Gastrocnemius medialis (tissue), 4 donors: ENCODE measurements around the gene SGIP1. TPM values are rescaled to one million over a fixed set of nuclear protein-coding genes. Genes with fewer than 3 reads are reported as not detected.
"Not testable (repeated sequence)": the region's sequence is repeated elsewhere in the genome, so short reads cannot be mapped to it uniquely, and the experiment has no call there.

Source experiments
- ATAC-seq, 2 donors: fragments of 150-250 bp; one replicate each; pipeline ENCODE4 v1.9.1; 2016
- DNase-seq, 2 donors: peaks; one replicate each; pipeline ENCODE4 v3.0.0-alpha.2; 2019
- H3K27ac ChIP-seq, 4 donors: fragments of 200-600 bp; sonication (generic); 1 replicate in 1 of 4; 2 replicates in 3 of 4; pipeline ENCODE4 v1.5.1; 2016 to 2018; ENCODE audit warnings: mild to moderate bottlenecking in 2 of 4, moderate library complexity in 1 of 4
- H3K27me3 ChIP-seq, 3 donors: fragments of 200-600 bp; sonication (generic) in 2 of 3; 1 replicate in 1 of 3; 2 replicates in 2 of 3; pipeline versions ENCODE4 v1.5.1 to v1.6.0; 2016 to 2019; ENCODE audit warnings: mild to moderate bottlenecking in 1 of 3, moderate library complexity in 1 of 3
- H3K36me3 ChIP-seq, 2 donors: fragments of 200-600 bp; sonication (generic) in 1 of 2; one replicate each; pipeline ENCODE4 v1.5.1; 2017 to 2018
- H3K4me1 ChIP-seq, 2 donors: fragments of 200-600 bp; sonication (generic) in 1 of 2; one replicate each; pipeline ENCODE4 v1.5.1; 2016 to 2017; ENCODE audit warnings: mild to moderate bottlenecking in 2 of 2
- H3K4me3 ChIP-seq, 4 donors: fragments of 200-600 bp; sonication (generic) in 3 of 4; 1 replicate in 1 of 4; 2 replicates in 3 of 4; pipeline ENCODE4 v1.5.1; 2016 to 2019; ENCODE audit warnings: mild to moderate bottlenecking in 2 of 4
- H3K9me3 ChIP-seq, 3 donors: fragments of 200-600 bp; sonication (generic) in 2 of 3; 1 replicate in 1 of 3; 2 replicates in 2 of 3; pipeline ENCODE4 v1.5.1; 2016 to 2019
- CTCF ChIP-seq, 5 experiments: fragments of 450-650 bp in 3 of 5; fragments of 200-600 bp in 2 of 5; sonication (generic) in 2 of 5; IDR thresholded peaks in 4 of 5; conservative IDR thresholded peaks in 1 of 5; 1 replicate in 4 of 5; 2 replicates in 1 of 5; pipeline ENCODE4 v1.5.1; 2016 to 2019; ENCODE audit warnings: antibody characterized with exemption in 5 of 5, mild to moderate bottlenecking in 3 of 5, moderate library complexity in 3 of 5
- POLR2A ChIP-seq, 2 donors: fragments of 450-650 bp; IDR thresholded peaks; one replicate each; pipeline ENCODE4 v1.6.1; 2017; ENCODE audit warnings: antibody characterized with exemption in 2 of 2, mild to moderate bottlenecking in 2 of 2, moderate library complexity in 2 of 2
- in situ Hi-C, 4 donors: fragments of 200-750 bp; cut with MboI; loops; one replicate each; pipeline versions ENCODE4 v1.15.0 to v1.8.0; 2017; ENCODE audit warnings: low sequenced_read_pairs in 4 of 4
- intact Hi-C: fragments of 100-400 bp; cut with DNase I; formaldehyde crosslinking; loops from one replicate; pipeline ENCODE4 v1.15.1; 2023; ENCODE audit warnings: low total_unique reads
- microRNA-seq, 2 donors: library from miRNA; unstranded; fragments of <30 nt; microRNA quantifications; one replicate each; pipeline ENCODE4, GENCODE V29; 2016; ENCODE audit warnings: borderline replicate concordance in 2 of 2
- total RNA-seq, 4 donors: library from RNA; depleted of rRNA; stranded (reverse); fragments of >200 nt; gene quantifications; one replicate each; pipeline versions ENCODE4 v1.1.0 to v1.2.3, GENCODE V29; 2016

The SGIP1 gene
- total RNA-seq, 4 donors from 2014 or later = 2.5 to 7.1 (median 2.9) TPM

GRCh38 chr1:66787641-66788040 lies 253.7 kb downstream of the SGIP1 start:
- Histone ChIP-seq H3K4me1 (no peaks in the 10 kb centered on the region), H3K36me3 (no peaks in the 10 kb centered on the region), H3K9me3 (no peaks in the 10 kb centered on the region), H3K4me3 (no peak overlapping the region), H3K27me3 (no peaks in the 10 kb centered on the region), H3K27ac (no peak overlapping the region)
- TF ChIP-seq POLR2A (IDR thresholded peaks at IDR 0.05) (no peak), CTCF (IDR thresholded peaks at IDR 0.05 in 4 of 5, conservative IDR thresholded peaks at IDR 0.05 in 1 of 5) (no peak)
- intact Hi-C loops (no loop called here), in situ Hi-C loops (no loop called here)
- DNase-seq (no peak), ATAC-seq (no peak)

GRCh38 chr1:66788231-66788939 lies 254.4 kb downstream of the SGIP1 start:
- H3K27ac ChIP-seq = no peak overlapping the region
- H3K27me3 ChIP-seq = no peaks in the 10 kb centered on the region
- ATAC-seq (no peak), DNase-seq (no peak)
- H3K4me1 ChIP-seq = no peaks in the 10 kb centered on the region
- no peaks in the 10 kb centered on the region for H3K36me3 ChIP-seq
- intact Hi-C loops = no loop called here
- TF ChIP-seq POLR2A (IDR thresholded peaks at IDR 0.05) (no peak), CTCF (IDR thresholded peaks at IDR 0.05 in 4 of 5, conservative IDR thresholded peaks at IDR 0.05 in 1 of 5) (no peak)
- H3K4me3 ChIP-seq = no peak overlapping the region
- in situ Hi-C loops = no loop called here
- no peaks in the 10 kb centered on the region for H3K9me3 ChIP-seq

- in situ Hi-C loops = no loop called here
- intact Hi-C loops = no loop called here
- Histone ChIP-seq H3K4me1 (no peaks in the 10 kb centered on the region), H3K4me3 (no peak overlapping the region), H3K36me3 (no peaks in the 10 kb centered on the region), H3K9me3 (no peaks in the 10 kb centered on the region), H3K27ac (no peak overlapping the region), H3K27me3 (no peaks in the 10 kb centered on the region)
- TF ChIP-seq POLR2A (IDR thresholded peaks at IDR 0.05) = no peak
- TF ChIP-seq CTCF (IDR thresholded peaks at IDR 0.05 in 4 of 5, conservative IDR thresholded peaks at IDR 0.05 in 1 of 5) = no peak
- no peak for DNase-seq
- ATAC-seq = no peak
Measured at GRCh38 chr1:66791621-66792610, 258.0 kb downstream of the SGIP1 start.

GRCh38 chr1:66795839-66796238 lies 261.9 kb downstream of the SGIP1 start:
- H3K4me3 ChIP-seq, H3K27me3 ChIP-seq, intact Hi-C loops, DNase-seq, in situ Hi-C loops, H3K9me3 ChIP-seq, H3K36me3 ChIP-seq, H3K4me1 ChIP-seq, H3K27ac ChIP-seq, ATAC-seq: not testable (repeated sequence)

Small RNA genes lying within 50 kb of the gene (microRNA-seq; reads per million reads assigned to microRNA genes)
- 0 to 0.85 reads per million in 2 donors for gene MIR3117

Other genes with a start within 250 kb of the SGIP1 start
- 1 to 10 TPM in 1 of 4 donors, not detected in 3; 1.6 TPM for gene DYNLT5, start 218.3 kb downstream of the SGIP1 start, total RNA-seq